ENCODE data around the gene NUP205. TPM values are rescaled to one million over a fixed set of nuclear protein-coding genes. Genes with fewer than 3 reads are reported as not detected.

Gene NUP205
- total RNA-seq, 6 donors from 2014 or later, result 27.4 to 41.9 (median 33.1) TPM

DNA sequence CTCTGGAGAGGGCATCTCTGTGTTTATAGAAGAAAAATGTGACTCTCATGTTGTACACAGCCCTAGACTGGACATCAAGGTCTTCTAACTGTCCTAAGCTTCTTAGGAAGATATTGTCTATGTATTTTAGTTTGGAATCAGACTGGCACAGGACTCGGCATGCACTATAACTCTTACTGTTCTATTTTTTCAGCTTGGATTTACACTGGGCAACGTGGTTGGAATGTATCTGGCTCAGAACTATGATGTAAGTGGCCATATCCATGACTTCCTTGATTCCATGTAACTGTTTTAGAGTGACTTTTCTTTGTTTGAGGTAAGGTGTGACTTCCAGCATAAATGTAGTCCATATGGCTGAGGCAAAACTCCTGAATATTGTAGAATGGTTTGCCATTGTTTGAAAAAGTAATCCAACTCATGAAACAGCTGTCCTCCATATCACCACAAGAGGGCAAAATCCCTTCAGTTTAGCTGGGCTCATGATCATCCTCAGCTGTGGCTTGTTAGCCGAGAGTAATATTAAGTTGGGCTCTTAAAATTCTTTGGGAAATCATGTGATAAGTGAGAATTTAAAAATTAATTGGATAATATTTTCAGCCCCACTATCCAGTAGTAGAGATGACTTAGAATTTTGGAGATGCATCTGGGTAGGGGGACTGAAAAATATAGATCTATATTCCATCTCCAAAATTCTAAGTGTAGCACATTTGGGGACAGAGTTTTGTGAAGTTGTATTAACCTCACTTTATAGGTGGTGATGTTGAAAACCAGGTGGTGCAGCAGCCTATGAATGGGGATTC, 115.0 kb downstream of the NUP205 start:
- no peaks in the 10 kb centered on the region for H3K27me3 ChIP-seq
- H3K4me3 ChIP-seq, result no peak overlapping the region
- peaks cover 0 to 29% (median 11%) of the 10 kb centered on the region in 4 donors for H3K4me1 ChIP-seq
- H3K36me3 ChIP-seq, result peaks cover 0 to 22% (median 1%) of the 10 kb centered on the region in 4 donors
- H3K9me3 ChIP-seq, result no peaks in the 10 kb centered on the region
- DNase-seq (no peak), ATAC-seq (ENCODE audit: low FRiP score in 2 of 2) (peak; percentile 63 to 82)
- WGBS, 2 donors, result 42 to 53% methylated on average over 3 of the region's 3 CpGs
- peak overlapping the region in 2 of 4 donors; percentile 11 to 35 for H3K27ac ChIP-seq
- TF ChIP-seq POLR2AphosphoS5 (IDR thresholded peaks at IDR 0.05), result no peak
- TF ChIP-seq, protein P1, sequence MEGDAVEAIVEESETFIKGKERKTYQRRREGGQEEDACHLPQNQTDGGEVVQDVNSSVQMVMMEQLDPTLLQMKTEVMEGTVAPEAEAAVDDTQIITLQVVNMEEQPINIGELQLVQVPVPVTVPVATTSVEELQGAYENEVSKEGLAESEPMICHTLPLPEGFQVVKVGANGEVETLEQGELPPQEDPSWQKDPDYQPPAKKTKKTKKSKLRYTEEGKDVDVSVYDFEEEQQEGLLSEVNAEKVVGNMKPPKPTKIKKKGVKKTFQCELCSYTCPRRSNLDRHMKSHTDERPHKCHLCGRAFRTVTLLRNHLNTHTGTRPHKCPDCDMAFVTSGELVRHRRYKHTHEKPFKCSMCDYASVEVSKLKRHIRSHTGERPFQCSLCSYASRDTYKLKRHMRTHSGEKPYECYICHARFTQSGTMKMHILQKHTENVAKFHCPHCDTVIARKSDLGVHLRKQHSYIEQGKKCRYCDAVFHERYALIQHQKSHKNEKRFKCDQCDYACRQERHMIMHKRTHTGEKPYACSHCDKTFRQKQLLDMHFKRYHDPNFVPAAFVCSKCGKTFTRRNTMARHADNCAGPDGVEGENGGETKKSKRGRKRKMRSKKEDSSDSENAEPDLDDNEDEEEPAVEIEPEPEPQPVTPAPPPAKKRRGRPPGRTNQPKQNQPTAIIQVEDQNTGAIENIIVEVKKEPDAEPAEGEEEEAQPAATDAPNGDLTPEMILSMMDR (IDR thresholded peaks at IDR 0.05), result peak; percentile 45 to 81 (median 71)

DNA sequence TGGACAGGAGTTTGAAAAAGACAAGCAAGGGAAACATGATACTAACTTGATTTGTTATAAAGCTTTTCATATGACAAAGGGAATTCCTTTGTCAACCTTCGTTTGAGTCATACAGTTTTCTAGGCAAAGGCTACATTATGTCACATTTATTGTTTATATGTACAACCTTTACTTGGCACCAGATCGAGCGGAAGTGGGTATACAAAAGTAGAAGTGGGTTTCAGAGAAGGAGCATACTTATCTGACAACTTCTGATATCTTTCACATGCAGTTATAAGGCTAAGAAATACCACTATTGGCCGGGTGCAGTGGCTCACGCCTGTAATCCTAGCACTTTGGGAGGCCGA, 115.6 kb downstream of the NUP205 start:
- ATAC-seq (ENCODE audit: low FRiP score in 2 of 2) (no peak), DNase-seq (no peak)
- Histone ChIP-seq H3K27ac (peak overlapping the region in 2 of 4 donors; percentile 11 to 35), H3K4me3 (no peak overlapping the region), H3K27me3 (no peaks in the 10 kb centered on the region), H3K9me3 (no peaks in the 10 kb centered on the region), H3K4me1 (peaks cover 0 to 29% (median 13%) of the 10 kb centered on the region in 4 donors), H3K36me3 (peaks cover 0 to 26% (median 4%) of the 10 kb centered on the region in 4 donors)
- WGBS, 2 donors, result 44 to 61% methylated on average over 6 of the region's 6 CpGs
- no peak for TF ChIP-seq POLR2AphosphoS5 (IDR thresholded peaks at IDR 0.05)
- TF ChIP-seq, protein P1 (IDR thresholded peaks at IDR 0.05), result no peak
- TF ChIP-seq POLR2A (IDR thresholded peaks at IDR 0.05), result no peak
- no peak for TF ChIP-seq EP300 (IDR thresholded peaks at IDR 0.05)

DNA sequence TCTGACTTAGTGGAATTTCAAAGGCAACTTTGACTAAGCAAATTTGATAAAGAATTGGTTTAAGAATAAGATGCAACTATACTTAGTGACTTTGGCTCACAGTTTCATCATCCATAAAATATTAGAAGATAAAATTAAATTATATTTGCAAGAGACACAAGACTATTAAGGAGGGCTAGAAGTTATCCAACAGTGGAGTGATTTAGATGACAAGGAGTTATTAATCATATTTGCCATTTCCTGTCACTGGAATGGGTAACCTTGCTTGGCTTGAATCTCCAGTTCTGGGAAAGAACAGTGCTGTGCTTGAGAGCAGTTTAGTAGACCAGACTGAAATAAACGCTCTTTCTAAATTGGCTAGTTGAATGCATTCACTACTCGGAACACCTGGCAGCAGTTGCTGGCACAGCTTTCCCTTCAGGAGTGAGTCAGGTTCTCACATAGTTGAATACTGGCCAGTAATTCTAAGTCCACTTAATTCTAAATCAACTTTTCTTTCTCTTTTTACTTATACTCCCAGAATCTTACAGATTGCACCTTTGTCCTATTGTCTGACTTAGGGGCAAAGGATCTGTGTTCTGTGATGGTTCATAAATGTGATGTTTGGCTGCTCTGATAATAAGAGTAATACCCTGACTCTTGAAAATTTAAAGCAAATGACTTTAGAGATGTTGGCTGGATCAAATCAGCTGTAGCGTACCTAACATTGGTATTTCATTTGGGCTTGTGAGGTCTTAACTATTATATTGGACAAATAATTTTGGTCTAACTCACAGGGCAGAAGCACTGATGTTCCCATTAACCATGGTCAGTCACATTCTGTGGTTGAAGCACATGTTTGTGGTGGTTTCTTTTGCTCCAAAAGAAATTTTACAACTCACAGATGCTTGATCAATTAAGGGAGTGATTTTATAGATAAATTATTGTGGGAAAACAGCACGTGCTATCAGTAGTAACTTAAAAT, 121.2 kb downstream of the NUP205 start:
- H3K4me1 ChIP-seq, result peaks cover 0 to 9% (median 5%) of the 10 kb centered on the region in 4 donors
- no peak overlapping the region for H3K4me3 ChIP-seq
- H3K27ac ChIP-seq, result peak overlapping the region in 2 of 4 donors; percentile 2 to 21
- 62 to 76% methylated on average over 4 of the region's 4 CpGs for WGBS, 2 donors
- no peaks in the 10 kb centered on the region for H3K9me3 ChIP-seq
- DNase-seq (peak in 1 of 2 donors; percentile 74), ATAC-seq (ENCODE audit: low FRiP score in 2 of 2) (peak in 1 of 2 donors; percentile 69)
- H3K27me3 ChIP-seq, result no peaks in the 10 kb centered on the region
- peaks cover 0 to 33% (median 4%) of the 10 kb centered on the region in 4 donors for H3K36me3 ChIP-seq
- TF ChIP-seq, protein P1 (IDR thresholded peaks at IDR 0.05), result no peak
- no peak for TF ChIP-seq POLR2AphosphoS5 (IDR thresholded peaks at IDR 0.05)
- no peak for TF ChIP-seq EP300 (IDR thresholded peaks at IDR 0.05)
- TF ChIP-seq POLR2A (IDR thresholded peaks at IDR 0.05), result no peak

DNA sequence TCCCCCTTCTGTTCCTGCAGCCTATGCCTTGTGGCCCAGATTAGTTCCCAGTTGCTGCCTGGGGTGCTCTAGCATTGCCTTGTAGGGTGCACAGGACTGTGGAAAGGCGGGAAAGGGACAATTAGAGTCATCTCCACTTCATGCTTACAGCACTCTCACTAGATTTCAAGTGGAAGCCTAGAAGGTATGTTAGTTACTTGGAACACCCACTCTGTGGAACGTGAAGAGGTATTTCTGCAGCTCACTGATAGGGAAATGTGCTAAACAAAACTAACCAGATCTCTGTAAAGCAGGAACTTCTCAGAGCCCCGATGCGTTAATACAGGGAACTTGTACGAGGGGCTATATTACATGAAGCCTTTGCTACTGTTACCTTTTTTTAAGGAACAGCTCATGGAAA, 124.0 kb downstream of the NUP205 start:
- Histone ChIP-seq H3K27me3 (no peaks in the 10 kb centered on the region), H3K27ac (peak overlapping the region in 1 of 4 donors; percentile 50), H3K9me3 (no peaks in the 10 kb centered on the region), H3K4me1 (peaks cover 0 to 10% (median 6%) of the 10 kb centered on the region in 4 donors), H3K4me3 (no peak overlapping the region), H3K36me3 (peaks cover 0 to 13% (median 4%) of the 10 kb centered on the region in 4 donors)
- ATAC-seq (ENCODE audit: low FRiP score in 2 of 2) (peak in 1 of 2 donors; percentile 47), DNase-seq (no peak)
- WGBS, 2 donors, result 59 to 72% methylated on average over 5 of the region's 5 CpGs
- TF ChIP-seq POLR2AphosphoS5 (IDR thresholded peaks at IDR 0.05) (no peak), EP300 (IDR thresholded peaks at IDR 0.05) (no peak)

DNA sequence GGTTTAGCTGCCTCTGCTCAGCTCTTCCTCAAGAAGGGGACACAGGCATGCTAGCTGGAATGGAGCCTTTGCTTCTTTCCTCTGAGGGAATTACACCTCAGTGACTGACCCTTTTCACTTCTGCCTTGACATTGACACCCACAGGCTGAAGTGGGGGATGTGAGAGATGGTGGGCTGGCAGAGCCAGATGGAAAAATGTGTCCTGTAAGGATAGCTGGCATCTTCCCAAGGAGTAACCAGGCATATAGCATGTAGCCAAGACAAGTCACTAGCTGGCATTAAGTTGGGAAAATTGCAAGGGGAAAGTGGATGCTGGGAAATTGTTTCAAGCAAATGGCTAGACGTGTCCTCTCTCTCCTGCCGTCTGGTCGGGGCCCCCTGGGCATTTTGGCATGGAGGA, 124.5 kb downstream of the NUP205 start:
- no peak for ATAC-seq (ENCODE audit: low FRiP score in 2 of 2)
- peaks cover 0 to 10% (median 6%) of the 10 kb centered on the region in 4 donors for H3K4me1 ChIP-seq
- H3K4me3 ChIP-seq, result no peak overlapping the region
- H3K36me3 ChIP-seq, result peaks cover 0 to 13% (median 5%) of the 10 kb centered on the region in 4 donors
- no peaks in the 10 kb centered on the region for H3K27me3 ChIP-seq
- TF ChIP-seq, protein P1 (IDR thresholded peaks at IDR 0.05), result no peak
- no peak for TF ChIP-seq POLR2AphosphoS5 (IDR thresholded peaks at IDR 0.05)
- no peak for TF ChIP-seq POLR2A (IDR thresholded peaks at IDR 0.05)
- no peak for TF ChIP-seq EP300 (IDR thresholded peaks at IDR 0.05)
- WGBS, 2 donors, result 82 to 89% methylated on average over 3 of the region's 3 CpGs
- peak overlapping the region in 2 of 4 donors; percentile 10 to 50 for H3K27ac ChIP-seq
- H3K9me3 ChIP-seq, result no peaks in the 10 kb centered on the region
- no peak for DNase-seq
